ENCODE measurements around the gene INTS12. TPM values are rescaled to one million over a fixed set of nuclear protein-coding genes. Genes with fewer than 3 reads are reported as not detected.

Gene INTS12
- total and polyA plus RNA-seq, 2 of the 8 experiments (the other 6 are each of a cell fraction or from before 2014, with no cell fraction given) = 12.3 to 14.1 TPM

DNA sequence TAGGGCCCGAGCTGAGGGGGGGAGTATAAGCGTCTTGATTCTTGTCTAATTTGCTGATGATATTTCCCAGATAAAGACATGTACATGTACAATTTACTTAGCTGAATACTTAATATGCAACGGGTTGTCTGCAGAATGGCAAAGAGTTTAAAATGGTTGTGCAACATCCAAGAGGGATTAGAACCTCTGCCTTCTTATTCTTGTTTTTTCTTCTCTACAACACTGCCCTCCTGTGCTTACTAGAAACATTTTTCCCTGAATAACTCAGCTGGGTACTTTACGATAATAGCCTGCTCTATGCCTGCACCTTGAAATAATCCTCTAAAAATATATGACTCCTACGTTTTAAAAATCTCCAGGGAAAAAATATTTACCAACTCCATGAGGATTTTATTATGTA, 41.8 kb downstream of the INTS12 start:
- no peak overlapping the region for H3K18ac ChIP-seq (ENCODE audit: extremely low read depth, low read length)
- H2AFZ ChIP-seq (ENCODE audit: low read length) = no peak overlapping the region
- no peak overlapping the region for H2BK15ac ChIP-seq (ENCODE audit: low read length)
- WGBS, 2 experiments (ENCODE audit: extremely low coverage in 1 of 2, insufficient coverage in 1 of 2, insufficient read length in 1 of 2, insufficient replicate concordance in 2 of 2, low coverage in 1 of 2, low lambda C conversion rate in 2 of 2, missing lambda C conversion rate in 1 of 2) = 60% methylated on average over 5 of the region's 5 CpGs; no CpG with 5 or more reads in 1 of the 2 experiments
- H3K4me2 ChIP-seq (ENCODE audit: insufficient read depth in 1 of 2, low read depth in 2 of 2, low read length in 2 of 2) = no peak overlapping the region
- H3K79me2 ChIP-seq (ENCODE audit: control insufficient read depth in 1 of 2, insufficient read depth in 2 of 2, low read length in 2 of 2) = no peaks in the 10 kb centered on the region
- H3K9me3 ChIP-seq (ENCODE audit: insufficient read depth in 2 of 2, low read depth in 1 of 2, low read length in 1 of 2) = no peaks in the 10 kb centered on the region
- FAIRE-seq (peak; percentile 60), DNase-seq (ENCODE audit: low read depth in 1 of 2, low spot score in 2 of 2) (no peak)
- no peak overlapping the region for H3K23ac ChIP-seq (ENCODE audit: insufficient read length)
- no peaks in the 10 kb centered on the region for H3K4me1 ChIP-seq (replicated peaks in 1 of 4; ENCODE audit: control insufficient read depth in 3 of 4, insufficient read depth in 4 of 4, low read length in 3 of 4)
- H2BK20ac ChIP-seq (ENCODE audit: low read length) = no peak overlapping the region
- no peaks in the 10 kb centered on the region for H4K20me1 ChIP-seq (replicated peaks in 1 of 2; ENCODE audit: control insufficient read depth in 1 of 2, insufficient read depth in 2 of 2, low read length in 2 of 2)
- POLR2A ChIA-PET (ENCODE audit: partially characterized antibody) = no interaction called here
- no peaks in the 10 kb centered on the region for H3K36me3 ChIP-seq (ENCODE audit: control insufficient read depth in 2 of 4, insufficient read depth in 4 of 4, low read length in 3 of 4)
- H3K56ac ChIP-seq (replicated peaks; ENCODE audit: insufficient read length, low read depth, low read length) = no peak overlapping the region
- no peaks in the 10 kb centered on the region for H3K79me1 ChIP-seq (ENCODE audit: low read depth, low read length)
- H3K4ac ChIP-seq (replicated peaks; ENCODE audit: insufficient read length, low read depth, low read length) = no peak overlapping the region
- H4K8ac ChIP-seq (ENCODE audit: extremely low read depth, insufficient read depth, low read length) = no peak overlapping the region
- H3K27ac ChIP-seq (ENCODE audit: low read depth, low read length) = no peak overlapping the region
- no peak overlapping the region for H2BK120ac ChIP-seq (replicated peaks; ENCODE audit: low read depth, low read length)
- no peak overlapping the region for H3K4me3 ChIP-seq (ENCODE audit: extremely low read depth in 1 of 4, insufficient read depth in 2 of 4, low read depth in 3 of 4, low read length in 4 of 4)
- H2AK5ac ChIP-seq (ENCODE audit: low read depth, low read length) = no peak overlapping the region
- no peak overlapping the region for H2BK5ac ChIP-seq (ENCODE audit: low read depth, low read length)
- H3K14ac ChIP-seq (ENCODE audit: insufficient read length) = no peak overlapping the region
- H2BK12ac ChIP-seq (ENCODE audit: low read depth, low read length) = no peak overlapping the region
- no peak overlapping the region for H4K91ac ChIP-seq (replicated peaks; ENCODE audit: insufficient read length, low read length)
- H3K27me3 ChIP-seq (replicated peaks in 1 of 4; ENCODE audit: control insufficient read depth in 3 of 4, extremely low read depth in 1 of 4, insufficient read depth in 3 of 4, low read length in 3 of 4) = peaks cover 0 to 1% (median 0%) of the 10 kb centered on the region in 4 experiments; a peak in 1 of 7 replicates
- no peak overlapping the region for H4K5ac ChIP-seq (ENCODE audit: insufficient read length, low read depth, low read length)
- CTCF ChIA-PET (ENCODE audit: partially characterized antibody) = interaction anchor here (0.7 to 5.4 kb wide), 25 partner anchors 10 to 789 kb away, joined by 3 to 28 read pairs (median 4); partner anchors contain the start of gene PPA2
- H3K23me2 ChIP-seq (ENCODE audit: low read depth, low read length) = no peaks in the 10 kb centered on the region
- no peak overlapping the region for H3K9ac ChIP-seq (replicated peaks in 1 of 4; ENCODE audit: extremely low read depth in 1 of 4, low read depth in 3 of 4, low read length in 3 of 4)
- TF ChIP-seq KDM5A (IDR thresholded peaks at IDR 0.05; ENCODE audit: low read length) (no peak), CTBP2 (IDR thresholded peaks at IDR 0.05; ENCODE audit: borderline replicate concordance, insufficient read depth, insufficient read length, low read length) (no peak), EGR1 (IDR thresholded peaks at IDR 0.05; ENCODE audit: borderline replicate concordance, low read depth, low read length) (no peak), CBX8 (IDR thresholded peaks at IDR 0.05; ENCODE audit: borderline replicate concordance, low read depth, low read length) (no peak)
